NCI-H2227 (cell line): ENCODE data around the gene TTYH2.
"Not testable (repeated sequence)": the region's sequence is repeated elsewhere in the genome, so short reads cannot be mapped to it uniquely, and the experiment has no call there.

ENCODE experiments used
- DNase-seq: peaks from one replicate; lab custom pipeline; 2025; ENCODE audit not compliant: unreplicated experiment; lab: John Stamatoyannopoulos, UW

Gene TTYH2

GRCh38 chr17:74259667-74260524 is 46.5 kb downstream of the TTYH2 start:
- DNase-seq = no peak

- no peak for DNase-seq
Measured at GRCh38 chr17:74260525-74260850, 47.1 kb downstream of the TTYH2 start.

GRCh38 chr17:74262601-74263000 is 49.2 kb downstream of the TTYH2 start:
- DNase-seq = no peak

- not testable (repeated sequence) for DNase-seq
Measured at GRCh38 chr17:74267054-74267453, 53.7 kb downstream of the TTYH2 start.

- no peak for DNase-seq
Measured at GRCh38 chr17:74267579-74267978, 54.2 kb downstream of the TTYH2 start.

GRCh38 chr17:74267987-74268499 is 54.7 kb downstream of the TTYH2 start:
- DNase-seq = no peak

GRCh38 chr17:74268558-74268957 is 55.2 kb downstream of the TTYH2 start:
- no peak for DNase-seq

- DNase-seq = no peak
Measured at GRCh38 chr17:74270333-74270732, 57.0 kb downstream of the TTYH2 start.

- no peak for DNase-seq
Measured at GRCh38 chr17:74271281-74271680, 57.9 kb downstream of the TTYH2 start.

- no peak for DNase-seq
Measured at GRCh38 chr17:74271901-74272561, 58.7 kb downstream of the TTYH2 start.

GRCh38 chr17:74272731-74273201 is 59.4 kb downstream of the TTYH2 start:
- DNase-seq = no peak

- DNase-seq = peak; percentile 78
Measured at GRCh38 chr17:74274060-74274708, 60.8 kb downstream of the TTYH2 start, which contains the start of gene DNAI2. Gene DNAI2, plus strand, starts transcription at chr17:74274234. Its CDS starts 7,584 bp downstream, at chr17:74281818.

GRCh38 chr17:74274709-74275340 is 61.5 kb downstream of the TTYH2 start:
- no peak for DNase-seq

GRCh38 chr17:74276051-74276476 is 62.7 kb downstream of the TTYH2 start:
- DNase-seq = no peak

- DNase-seq = peak; percentile 25
Measured at GRCh38 chr17:74276541-74277009, 63.2 kb downstream of the TTYH2 start.

- DNase-seq = no peak
Measured at GRCh38 chr17:74277935-74278334, 64.6 kb downstream of the TTYH2 start.

- DNase-seq = not testable (repeated sequence)
Measured at GRCh38 chr17:74279617-74280016, 66.2 kb downstream of the TTYH2 start.

GRCh38 chr17:74280093-74280513 is 66.7 kb downstream of the TTYH2 start:
- DNase-seq = no peak

- DNase-seq = no peak
Measured at GRCh38 chr17:74281799-74282198, 68.4 kb downstream of the TTYH2 start.

- DNase-seq = not testable (repeated sequence)
Measured at GRCh38 chr17:74282274-74282586, 68.9 kb downstream of the TTYH2 start.
